Gastroesophageal sphincter (tissue), 4 donors: Measurements from ENCODE around the gene PEAK1. TPM values are rescaled to one million over a fixed set of nuclear protein-coding genes. Genes with fewer than 3 reads are reported as not detected.

Experiments
- ATAC-seq: fragments of 150-250 bp; one replicate; pipeline ENCODE4 v1.9.1; 2016; ENCODE audit warnings: mild to moderate bottlenecking, moderate library complexity
- H3K27ac ChIP-seq, 4 donors: fragments of 200-600 bp; sonication (generic) in 3 of 4; 1 replicate in 3 of 4; 2 replicates in 1 of 4; pipeline ENCODE4 v1.5.1; 2016 to 2019
- H3K27me3 ChIP-seq: fragments of 200-600 bp; sonication (generic); one replicate; pipeline ENCODE4 v1.5.1; 2019
- H3K36me3 ChIP-seq, 2 donors: fragments of 200-600 bp; sonication (generic); one replicate each; pipeline ENCODE4 v1.5.1; 2019; ENCODE audit warnings: control low read depth in 1 of 2
- H3K4me1 ChIP-seq, 3 donors: fragments of 200-600 bp; sonication (generic); 1 replicate in 2 of 3; 2 replicates in 1 of 3; pipeline ENCODE4 v1.5.1; 2016 to 2019; ENCODE audit warnings: control low read depth in 2 of 3
- H3K4me3 ChIP-seq, 2 donors: fragments of 200-600 bp; sonication (generic); one replicate each; pipeline ENCODE4 v1.5.1; 2019; ENCODE audit warnings: mild to moderate bottlenecking in 1 of 2, moderate library complexity in 1 of 2
- H3K9me3 ChIP-seq, 3 donors: fragments of 200-600 bp; sonication (generic); one replicate each; pipeline ENCODE4 v1.5.1; 2017 to 2019; ENCODE audit warnings: control low read depth in 2 of 3
- CTCF ChIP-seq, 4 experiments: fragments of 200-600 bp in 2 of 4; fragments of 450-650 bp in 2 of 4; sonication (generic) in 1 of 4; IDR thresholded peaks; one replicate each; pipeline ENCODE4 v1.5.1; 2017 to 2019; ENCODE audit warnings: antibody characterized with exemption in 4 of 4, mild to moderate bottlenecking in 2 of 4, moderate library complexity in 2 of 4
- EP300 ChIP-seq: sonication (generic); formaldehyde crosslinking; IDR thresholded peaks from one replicate; pipeline ENCODE4 v1.6.1; 2017; ENCODE audit warnings: antibody characterized with exemption, mild to moderate bottlenecking
- POLR2A ChIP-seq, 2 donors: fragments of 450-650 bp; IDR thresholded peaks; one replicate each; pipeline ENCODE4 v1.6.1; 2017; ENCODE audit warnings: antibody characterized with exemption in 2 of 2, mild to moderate bottlenecking in 2 of 2, moderate library complexity in 1 of 2
- POLR2AphosphoS5 ChIP-seq: sonication (generic); formaldehyde crosslinking; IDR thresholded peaks from one replicate; pipeline ENCODE4 v1.6.1; 2017; ENCODE audit warnings: antibody characterized with exemption
- WGBS, 2 donors: methylation state at CpG; one replicate each; pipeline ENCODE4 v1.1.5; 2018; ENCODE audit warnings: low coverage in 1 of 2; 5-methylcytosine and 5-hydroxymethylcytosine counted together
- total RNA-seq, 4 donors: library from RNA; depleted of rRNA; stranded (reverse); fragments of >200 nt; gene quantifications; one replicate each; pipeline ENCODE4 v1.1.0, GENCODE V29; 2016

The PEAK1 gene
- total RNA-seq, 4 donors from 2014 or later: 59.5 to 170 (median 91.6) TPM

- no peaks in the 10 kb centered on the region for H3K9me3 ChIP-seq
- H3K27me3 ChIP-seq: no peaks in the 10 kb centered on the region
- no peaks in the 10 kb centered on the region for H3K36me3 ChIP-seq
- 58 to 68% methylated on average over 2 of the region's 2 CpGs for WGBS, 2 donors
- no peak overlapping the region for H3K27ac ChIP-seq
- TF ChIP-seq POLR2A (IDR thresholded peaks at IDR 0.05) (no peak), EP300 (no peak), CTCF (IDR thresholded peaks at IDR 0.05) (no peak), POLR2AphosphoS5 (no peak)
- no peak overlapping the region for H3K4me3 ChIP-seq
- ATAC-seq: no peak
- H3K4me1 ChIP-seq: no peaks in the 10 kb centered on the region
Measured at GRCh38 chr15:77296773-77297337, 123.0 kb downstream of the PEAK1 start.

DNA sequence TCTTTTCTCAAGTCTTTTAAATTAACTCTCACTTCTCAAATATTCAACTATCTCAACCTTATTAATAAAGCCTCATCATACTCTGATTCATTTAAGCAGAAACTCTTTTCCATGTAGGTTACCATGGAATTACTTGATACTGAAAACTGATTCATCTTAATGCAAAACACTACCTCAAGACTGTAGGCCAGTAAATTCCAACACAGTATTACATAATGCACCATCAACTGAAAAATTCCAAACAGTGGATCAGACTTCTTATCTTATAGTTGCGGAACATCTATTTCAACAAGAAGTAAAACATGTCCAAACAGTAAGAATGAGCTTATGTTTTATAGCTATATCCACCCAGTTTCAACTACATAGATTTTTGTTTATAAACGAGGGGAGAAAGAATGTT lies 124.5 kb downstream of the PEAK1 start:
- TF ChIP-seq POLR2AphosphoS5 (no peak), EP300 (no peak), CTCF (IDR thresholded peaks at IDR 0.05) (no peak), POLR2A (IDR thresholded peaks at IDR 0.05) (no peak)
- Histone ChIP-seq H3K9me3 (no peaks in the 10 kb centered on the region), H3K36me3 (no peaks in the 10 kb centered on the region), H3K27me3 (no peaks in the 10 kb centered on the region), H3K27ac (no peak overlapping the region), H3K4me1 (no peaks in the 10 kb centered on the region), H3K4me3 (no peak overlapping the region)
- 59 to 81% methylated on average over 2 of the region's 2 CpGs for WGBS, 2 donors
- no peak for ATAC-seq

DNA sequence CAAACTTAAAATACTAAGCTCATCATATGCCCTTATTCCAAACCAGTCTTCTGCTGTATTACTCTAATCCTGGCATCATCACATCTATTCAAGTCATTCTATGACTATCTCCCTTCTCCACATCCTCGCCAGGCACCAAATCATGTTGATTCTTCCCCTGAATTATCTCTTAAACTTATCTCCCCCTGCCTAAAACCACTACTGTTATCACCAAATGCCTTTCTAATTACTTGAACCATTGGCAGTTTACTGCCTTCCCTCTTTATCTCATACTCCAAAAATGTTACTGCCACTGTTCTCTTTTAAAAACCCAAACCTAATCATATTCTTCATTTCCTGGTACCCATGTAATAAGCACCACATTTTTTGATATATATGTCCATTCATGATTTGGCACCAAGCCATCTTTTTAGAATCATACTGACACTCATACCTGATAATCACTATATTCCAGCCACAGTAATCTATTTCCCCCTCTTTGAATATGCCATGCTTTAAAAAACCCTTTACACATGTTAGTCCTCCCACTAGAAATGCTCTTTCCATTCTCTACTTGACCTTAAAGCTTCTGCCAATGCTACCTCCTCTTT lies 126.8 kb downstream of the PEAK1 start:
- Histone ChIP-seq H3K27ac (no peak overlapping the region), H3K4me3 (no peak overlapping the region), H3K27me3 (no peaks in the 10 kb centered on the region), H3K36me3 (no peaks in the 10 kb centered on the region), H3K9me3 (no peaks in the 10 kb centered on the region), H3K4me1 (peaks cover 0 to 5% (median 0%) of the 10 kb centered on the region in 3 donors)
- no peak for TF ChIP-seq CTCF (IDR thresholded peaks at IDR 0.05)
- no peak for TF ChIP-seq POLR2A (IDR thresholded peaks at IDR 0.05)
- ATAC-seq: no peak
- WGBS, 2 donors: 77 to 100% methylated on average over 1 of the region's 1 CpG

DNA sequence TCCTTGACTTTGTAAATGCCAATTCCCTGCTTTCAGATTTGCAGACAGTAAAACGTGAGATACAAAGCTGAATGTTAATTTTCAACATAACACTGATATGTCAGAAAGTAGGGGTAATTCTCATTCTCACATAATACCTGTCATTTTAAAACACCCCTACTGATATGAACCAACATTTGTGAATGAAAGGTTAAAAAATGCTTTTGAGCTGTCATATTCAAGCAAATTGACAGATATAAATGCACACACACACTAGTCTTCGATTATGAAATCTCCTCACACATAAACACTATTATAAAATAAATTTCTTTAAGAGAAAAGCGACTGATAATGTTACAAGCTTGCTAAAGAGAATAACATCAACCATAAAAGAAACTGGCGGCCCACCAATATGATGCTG lies 128.8 kb downstream of the PEAK1 start:
- Histone ChIP-seq H3K4me3 (no peak overlapping the region), H3K27ac (no peak overlapping the region), H3K9me3 (no peaks in the 10 kb centered on the region), H3K4me1 (peaks cover 0 to 16% (median 0%) of the 10 kb centered on the region in 3 donors), H3K27me3 (no peaks in the 10 kb centered on the region), H3K36me3 (no peaks in the 10 kb centered on the region)
- no peak for TF ChIP-seq EP300
- TF ChIP-seq CTCF (IDR thresholded peaks at IDR 0.05): no peak
- TF ChIP-seq POLR2AphosphoS5: no peak
- no peak for TF ChIP-seq POLR2A (IDR thresholded peaks at IDR 0.05)
- 88 to 95% methylated on average over 4 of the region's 4 CpGs for WGBS, 2 donors
- ATAC-seq: no peak

- Histone ChIP-seq H3K27ac (no peak overlapping the region), H3K9me3 (no peaks in the 10 kb centered on the region), H3K4me3 (no peak overlapping the region), H3K36me3 (peaks cover 0 to 11% of the 10 kb centered on the region in 2 donors), H3K4me1 (peaks cover 0 to 16% (median 4%) of the 10 kb centered on the region in 3 donors), H3K27me3 (no peaks in the 10 kb centered on the region)
- ATAC-seq: no peak
- TF ChIP-seq POLR2AphosphoS5 (no peak), POLR2A (IDR thresholded peaks at IDR 0.05) (no peak), CTCF (IDR thresholded peaks at IDR 0.05) (no peak), EP300 (no peak)
- WGBS, 2 donors: 68 to 85% methylated on average over 2 of the region's 2 CpGs
Measured at GRCh38 chr15:77287385-77287784, 132.5 kb downstream of the PEAK1 start.
